Left ventricle myocardium superior (tissue), 1 donor: ENCODE results near the gene TFRC. TPM values are rescaled to one million over a fixed set of nuclear protein-coding genes. Genes with fewer than 3 reads are reported as not detected.
A peak's percentile ranks its signal among the peaks of the same experiment; 100 is the strongest.
"Not testable (repeated sequence)": the region's sequence is repeated elsewhere in the genome, so short reads cannot be mapped to it uniquely, and the experiment has no call there.

Source experiments
- ATAC-seq: fragments of 200-7000 bp; cut with Tn5 transposase; one replicate; pipeline ENCODE4 v1.9.1; 2020; ENCODE audit warnings: mild to moderate bottlenecking, moderate library complexity
- DNase-seq: peaks from one replicate; pipeline ENCODE4 v3.0.0-alpha.2; 2020
- intact Hi-C: fragments of 100-400 bp; cut with micrococcal nuclease; formaldehyde crosslinking; loops from one replicate; pipeline ENCODE4 v1.11.0; 2022
- total RNA-seq: library from RNA; stranded (reverse); fragmentation: NEBNext Ultra II Directional; extraction: Animal tissue kit (Norgen Biotek cat#: 25700); gene quantifications from one replicate; pipeline ENCODE4 v1.2.1, GENCODE V29; 2021
- donor health status: DM: no; HTN: yes; CAD: no; lungs with severe emphysema.

The TFRC gene
- total RNA-seq, 1 donor from 2014 or later, result 61.2 TPM

GRCh38 chr3:196054661-196055060 is 27.2 kb downstream of the TFRC start:
- intact Hi-C loops, result no loop called here
- DNase-seq (no peak), ATAC-seq (no peak)

GRCh38 chr3:196053487-196053886 is 28.4 kb downstream of the TFRC start:
- DNase-seq (no peak), ATAC-seq (no peak)
- intact Hi-C loops, result no loop called here

- DNase-seq, result no peak
- intact Hi-C loops, result no loop called here
- no peak for ATAC-seq
Measured at GRCh38 chr3:196051282-196052076, 30.4 kb downstream of the TFRC start.

GRCh38 chr3:196050597-196050996 is 31.3 kb downstream of the TFRC start:
- ATAC-seq, result no peak
- intact Hi-C loops, result no loop called here

GRCh38 chr3:196049653-196050052 is 32.2 kb downstream of the TFRC start:
- no peak for DNase-seq
- no peak for ATAC-seq
- intact Hi-C loops, result no loop called here

More at GRCh38 chr3:196050597-196050996, 31.3 kb downstream of the TFRC start:
- no peak for DNase-seq

- DNase-seq, result no peak
- no peak for ATAC-seq
- intact Hi-C loops, result no loop called here
Measured at GRCh38 chr3:196048922-196049598, 32.8 kb downstream of the TFRC start.

- DNase-seq, result no peak
- ATAC-seq, result no peak
- intact Hi-C loops, result no loop called here
Measured at GRCh38 chr3:196047391-196048030, 34.4 kb downstream of the TFRC start.

GRCh38 chr3:196044513-196044912 is 37.4 kb downstream of the TFRC start:
- intact Hi-C loops, result no loop called here
- ATAC-seq (no peak), DNase-seq (no peak)

- intact Hi-C loops, result no loop called here
- DNase-seq, result no peak
- no peak for ATAC-seq
Measured at GRCh38 chr3:196042673-196043072, 39.2 kb downstream of the TFRC start.

GRCh38 chr3:196039359-196039758 is 42.5 kb downstream of the TFRC start:
- ATAC-seq, result no peak
- intact Hi-C loops, result no loop called here
- DNase-seq, result no peak

- ATAC-seq, result peak; percentile 76
Measured at GRCh38 chr3:196026059-196026458, 55.8 kb downstream of the TFRC start.

GRCh38 chr3:196024968-196025367 is 56.9 kb downstream of the TFRC start:
- intact Hi-C loops, result no loop called here
- no peak for ATAC-seq

More at GRCh38 chr3:196026059-196026458, 55.8 kb downstream of the TFRC start:
- DNase-seq, result peak; percentile 46
- intact Hi-C loops, result not testable (repeated sequence)

GRCh38 chr3:196023947-196024346 is 57.9 kb downstream of the TFRC start:
- ATAC-seq, result no peak
- intact Hi-C loops, result no loop called here
- DNase-seq, result no peak

More at GRCh38 chr3:196024968-196025367, 56.9 kb downstream of the TFRC start:
- no peak for DNase-seq

- intact Hi-C loops, DNase-seq, ATAC-seq: not testable (repeated sequence)
Measured at GRCh38 chr3:196022499-196022878, 59.4 kb downstream of the TFRC start.

GRCh38 chr3:196020373-196020772 is 61.5 kb downstream of the TFRC start:
- ATAC-seq (no peak), DNase-seq (no peak)
- intact Hi-C loops, result no loop called here

GRCh38 chr3:196019576-196019975 is 62.3 kb downstream of the TFRC start:
- peak; percentile 98 for ATAC-seq

GRCh38 chr3:196018159-196018558 is 63.7 kb downstream of the TFRC start:
- DNase-seq, intact Hi-C loops, ATAC-seq: not testable (repeated sequence)

More at GRCh38 chr3:196019576-196019975, 62.3 kb downstream of the TFRC start:
- intact Hi-C loops, result not testable (repeated sequence)
- DNase-seq, result peak; percentile 41

- intact Hi-C loops, result no loop called here
- DNase-seq (no peak), ATAC-seq (no peak)
Measured at GRCh38 chr3:196016485-196016884, 65.4 kb downstream of the TFRC start.

- DNase-seq (no peak), ATAC-seq (no peak)
- intact Hi-C loops, result no loop called here
Measured at GRCh38 chr3:196016059-196016458, 65.8 kb downstream of the TFRC start.
